Muscle layer of colon (tissue), 2 donors: ENCODE data around the gene DIS3L2.

ENCODE experiments used
- H3K27ac ChIP-seq: one replicate; pipeline ENCODE4 v1.7.0; 2013; ENCODE audit warnings: low read depth, mild to moderate bottlenecking, low read length, moderate library complexity
- H3K27me3 ChIP-seq, 2 donors: one replicate each; pipeline ENCODE4 v1.7.0; 2013; ENCODE audit warnings: low read length in 2 of 2, mild to moderate bottlenecking in 2 of 2; ENCODE audit not compliant: insufficient read depth in 2 of 2, control insufficient read depth in 1 of 2
- H3K36me3 ChIP-seq: one replicate; pipeline ENCODE4 v1.7.0; 2013; ENCODE audit warnings: mild to moderate bottlenecking, low read length; ENCODE audit not compliant: insufficient read depth
- H3K4me1 ChIP-seq: one replicate; pipeline ENCODE4 v1.7.0; 2013; ENCODE audit warnings: mild to moderate bottlenecking, low read length; ENCODE audit not compliant: insufficient read depth
- H3K4me3 ChIP-seq, 2 donors: one replicate each; pipeline ENCODE4 v1.7.0; 2013; ENCODE audit warnings: low read length in 2 of 2, low read depth in 1 of 2, mild to moderate bottlenecking in 1 of 2, moderate library complexity in 1 of 2
- H3K9ac ChIP-seq: one replicate; pipeline ENCODE4 v1.7.0; 2013; ENCODE audit warnings: low read length
- H3K9me3 ChIP-seq: one replicate; pipeline ENCODE4 v1.7.0; 2013; ENCODE audit warnings: mild to moderate bottlenecking, low read length
- donor health status: abdominal sarcoma.
- donor health status: Adenocarcinoma of cecum.

DIS3L2 gene

DNA sequence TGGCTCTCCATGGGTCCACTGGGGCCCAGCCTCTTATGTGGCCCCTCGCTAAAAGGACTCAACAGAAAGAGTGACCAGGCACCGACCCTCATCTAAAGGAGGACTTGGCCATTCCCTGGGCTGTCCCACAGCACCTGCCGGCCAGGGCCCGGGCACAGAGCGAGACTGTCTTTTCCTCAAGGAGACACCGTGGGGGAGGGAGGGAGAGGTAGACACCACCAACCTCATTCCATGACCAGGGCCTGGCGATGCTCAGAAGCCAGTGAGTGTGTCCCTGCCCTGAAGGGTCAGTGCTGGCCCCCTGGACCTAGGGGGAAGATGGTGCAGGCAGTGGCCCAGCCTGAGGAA lies 377.2 kb downstream of the DIS3L2 start:
- Histone ChIP-seq H3K27ac (no peak overlapping the region), H3K9me3 (no peaks in the 10 kb centered on the region), H3K27me3 (no peaks in the 10 kb centered on the region), H3K9ac (no peak overlapping the region), H3K4me1 (no peaks in the 10 kb centered on the region), H3K36me3 (no peaks in the 10 kb centered on the region), H3K4me3 (no peak overlapping the region)

DNA sequence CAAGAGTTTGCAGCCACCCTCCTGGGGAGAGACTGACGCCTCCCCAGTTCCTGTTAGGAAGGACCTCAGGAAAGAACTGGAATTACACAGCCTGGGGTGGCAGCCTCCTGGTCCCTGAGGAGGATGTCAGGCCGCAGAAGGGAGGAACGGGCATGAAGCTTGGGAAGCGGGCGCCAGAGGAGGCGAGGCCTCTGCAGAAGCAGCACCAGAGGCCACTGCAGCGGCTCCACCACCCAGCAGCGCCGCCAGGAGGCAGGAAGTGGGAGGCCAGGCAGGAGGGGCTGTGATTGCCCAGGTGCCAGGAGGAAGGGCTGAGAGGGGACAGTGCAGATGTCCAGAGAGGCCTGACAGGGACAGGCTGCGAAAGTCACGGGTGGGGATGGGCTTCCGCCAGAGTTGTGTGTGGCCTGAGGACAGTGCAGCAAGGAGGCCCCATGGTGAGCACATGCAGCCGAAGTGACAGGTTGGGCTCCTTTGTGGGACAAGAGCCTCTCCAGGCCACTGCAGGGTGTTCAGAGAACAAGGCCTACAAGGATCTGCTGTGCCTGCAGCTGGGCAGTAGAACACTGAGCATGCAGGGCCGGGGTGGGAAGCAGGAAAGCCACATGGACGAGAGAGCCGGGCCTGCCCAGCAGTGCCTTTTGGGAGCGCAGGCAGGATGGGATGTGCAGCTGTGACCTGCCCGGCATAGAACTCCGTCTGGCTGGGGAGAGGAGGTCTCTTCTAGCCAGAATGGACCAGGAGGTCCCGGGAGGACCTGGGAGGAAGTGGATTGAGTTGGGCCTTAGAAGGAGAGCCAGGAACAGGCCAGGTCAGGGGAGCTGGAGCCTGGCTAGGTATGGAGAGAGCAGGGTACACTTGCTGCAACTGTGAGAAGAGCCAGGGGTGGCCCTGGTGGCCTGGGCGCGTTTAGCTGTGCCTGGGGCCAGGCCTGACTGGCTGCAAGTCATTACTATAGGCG lies 377.9 kb downstream of the DIS3L2 start:
- H3K27ac ChIP-seq = no peak overlapping the region
- no peaks in the 10 kb centered on the region for H3K9me3 ChIP-seq
- no peak overlapping the region for H3K9ac ChIP-seq
- H3K4me1 ChIP-seq = no peaks in the 10 kb centered on the region
- H3K27me3 ChIP-seq = no peaks in the 10 kb centered on the region
- H3K36me3 ChIP-seq = no peaks in the 10 kb centered on the region
- H3K4me3 ChIP-seq = no peak overlapping the region

DNA sequence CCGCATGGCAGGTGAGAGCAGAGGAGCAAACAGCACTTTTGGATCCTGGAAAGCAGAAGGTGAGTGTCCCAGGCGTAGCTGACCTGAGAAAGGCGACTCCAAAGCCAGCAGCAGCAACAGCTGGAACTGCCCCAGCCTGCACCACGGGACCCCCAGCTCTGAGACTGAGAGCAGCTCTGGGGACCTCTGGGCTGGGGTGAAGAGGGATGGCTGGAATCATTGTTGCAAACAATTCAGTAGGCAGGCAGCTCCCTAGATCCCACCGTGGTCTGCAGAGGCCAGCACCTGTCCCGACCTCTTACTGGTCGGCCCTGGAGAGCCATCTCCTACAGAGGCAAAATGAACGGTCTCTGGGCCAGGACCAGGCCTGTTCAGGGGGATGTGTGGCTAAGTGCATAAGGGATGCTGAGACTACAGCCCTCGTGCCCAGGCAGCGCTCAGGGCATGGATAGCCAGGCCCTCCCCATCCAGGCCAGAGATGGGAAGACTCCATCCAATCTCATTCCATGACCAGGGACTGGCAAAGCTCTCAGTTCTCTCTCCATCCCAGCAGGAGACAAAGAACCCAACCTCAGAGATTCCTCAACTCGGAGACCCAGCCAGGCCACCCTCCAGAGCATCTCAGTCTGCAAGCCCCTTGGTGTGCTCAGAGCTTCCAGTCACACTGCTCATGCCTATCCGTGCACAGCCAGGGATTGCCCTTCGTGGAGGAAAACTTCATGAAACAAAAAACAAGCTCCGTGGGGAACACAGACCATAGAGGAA lies 378.8 kb downstream of the DIS3L2 start:
- Histone ChIP-seq H3K36me3 (no peaks in the 10 kb centered on the region), H3K27me3 (no peaks in the 10 kb centered on the region), H3K27ac (no peak overlapping the region), H3K9ac (no peak overlapping the region), H3K4me3 (no peak overlapping the region), H3K9me3 (no peaks in the 10 kb centered on the region), H3K4me1 (no peaks in the 10 kb centered on the region)

DNA sequence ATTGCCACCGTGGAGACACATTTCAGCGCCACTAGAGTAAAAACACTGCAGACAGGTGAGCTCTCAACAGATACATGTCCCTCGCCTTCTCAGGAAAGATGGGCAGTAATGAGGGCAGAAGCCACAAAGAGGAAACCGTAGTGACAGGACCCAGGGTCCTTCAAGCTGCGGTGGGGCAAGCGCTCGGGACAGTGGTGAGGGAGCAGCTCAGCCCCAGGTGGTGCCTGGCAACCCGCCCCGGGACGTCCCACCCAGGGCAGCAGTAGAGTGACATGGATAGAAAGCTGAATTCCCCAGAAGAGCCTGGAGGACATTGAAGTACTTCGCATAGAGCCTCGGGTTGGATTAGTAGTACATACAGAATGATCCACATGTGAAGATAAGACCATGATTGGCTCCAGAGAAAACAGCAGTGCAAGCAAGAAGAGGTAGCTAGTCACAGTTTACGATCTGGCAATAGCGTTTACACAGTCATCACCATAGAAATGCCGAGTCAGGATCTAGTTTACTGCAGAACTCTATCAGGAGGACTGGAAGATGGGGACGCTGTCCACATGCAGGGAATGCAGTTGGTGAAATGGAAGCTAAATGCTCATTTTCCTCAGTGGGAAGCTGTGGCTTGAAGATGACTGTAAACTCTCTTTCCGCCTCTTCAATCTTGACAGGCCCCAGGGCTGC lies 379.7 kb downstream of the DIS3L2 start:
- H3K9ac ChIP-seq = no peak overlapping the region
- H3K27me3 ChIP-seq = no peaks in the 10 kb centered on the region
- no peaks in the 10 kb centered on the region for H3K36me3 ChIP-seq
- no peaks in the 10 kb centered on the region for H3K9me3 ChIP-seq
- no peak overlapping the region for H3K4me3 ChIP-seq
- H3K4me1 ChIP-seq = no peaks in the 10 kb centered on the region
- H3K27ac ChIP-seq = no peak overlapping the region

DNA sequence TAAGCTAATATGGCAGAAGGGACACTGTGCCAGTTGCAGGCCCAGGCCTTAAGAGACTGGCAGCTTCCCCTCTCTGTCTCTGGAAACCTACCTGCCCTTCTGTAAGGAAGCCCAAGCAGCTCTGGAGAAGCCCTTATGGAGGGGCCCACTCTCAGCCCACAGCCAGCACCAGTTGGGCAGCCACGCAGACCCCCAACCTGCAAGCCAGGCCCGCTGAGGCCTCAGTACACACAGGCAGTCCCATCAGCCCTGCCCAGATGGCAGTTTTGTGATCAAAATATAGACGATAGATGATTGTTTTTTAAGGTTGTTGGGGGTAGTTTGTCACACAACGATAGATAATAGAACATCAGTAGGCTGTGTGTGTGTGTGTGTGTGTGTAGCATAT lies 380.2 kb downstream of the DIS3L2 start:
- Histone ChIP-seq H3K36me3 (no peaks in the 10 kb centered on the region), H3K9ac (no peak overlapping the region), H3K27ac (no peak overlapping the region)

DNA sequence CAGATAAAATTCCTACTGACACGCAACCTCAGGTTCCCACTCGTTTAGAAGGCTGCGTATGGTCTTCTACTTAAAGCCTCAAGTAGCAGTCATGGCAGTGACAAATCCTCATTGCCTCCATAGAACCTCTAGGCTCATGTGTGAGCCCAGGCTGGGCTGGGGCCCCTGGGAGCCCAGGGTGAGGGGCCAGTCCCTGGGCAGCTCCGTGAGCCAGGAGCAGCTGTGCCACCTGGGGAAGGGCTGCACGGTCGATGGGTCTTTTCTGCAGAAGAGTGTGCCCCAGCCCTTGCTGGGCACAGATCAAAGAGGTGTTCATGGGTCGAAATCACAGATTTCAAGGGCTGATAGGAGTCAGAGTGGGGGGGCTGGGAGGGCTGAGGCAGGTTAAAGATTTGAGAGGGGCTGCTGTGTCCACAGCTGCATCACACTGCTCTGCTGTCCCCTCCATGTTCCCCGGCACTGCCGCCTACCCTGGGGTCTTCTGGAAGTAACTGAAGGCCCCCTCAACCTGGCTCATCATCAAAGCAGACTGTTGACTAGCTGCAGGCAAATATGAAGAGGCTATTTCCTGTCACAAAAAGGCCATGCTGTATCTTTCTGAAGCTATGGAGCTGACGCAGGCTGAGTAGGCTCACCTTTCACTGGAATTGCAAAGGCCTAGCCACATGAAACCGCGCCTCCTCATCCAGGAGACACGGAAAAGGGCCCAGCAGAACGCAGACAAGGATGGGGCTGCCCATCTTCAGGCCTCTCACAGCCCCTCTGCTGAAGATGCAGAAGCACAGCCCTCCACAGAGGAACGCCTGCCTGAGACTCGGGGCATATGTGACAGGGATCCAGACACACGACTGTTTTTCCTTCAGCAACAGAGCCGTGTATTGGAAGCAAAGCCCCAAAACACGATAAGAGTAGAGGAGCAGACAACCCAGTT lies 381.4 kb downstream of the DIS3L2 start:
- Histone ChIP-seq H3K4me1 (no peaks in the 10 kb centered on the region), H3K9ac (no peak overlapping the region), H3K27me3 (no peaks in the 10 kb centered on the region), H3K36me3 (no peaks in the 10 kb centered on the region), H3K9me3 (no peaks in the 10 kb centered on the region), H3K4me3 (no peak overlapping the region), H3K27ac (no peak overlapping the region)

More for the DNA sequence above, 380.2 kb downstream of the DIS3L2 start:
- no peaks in the 10 kb centered on the region for H3K4me1 ChIP-seq
- no peaks in the 10 kb centered on the region for H3K27me3 ChIP-seq
- no peak overlapping the region for H3K4me3 ChIP-seq
- H3K9me3 ChIP-seq = no peaks in the 10 kb centered on the region

DNA sequence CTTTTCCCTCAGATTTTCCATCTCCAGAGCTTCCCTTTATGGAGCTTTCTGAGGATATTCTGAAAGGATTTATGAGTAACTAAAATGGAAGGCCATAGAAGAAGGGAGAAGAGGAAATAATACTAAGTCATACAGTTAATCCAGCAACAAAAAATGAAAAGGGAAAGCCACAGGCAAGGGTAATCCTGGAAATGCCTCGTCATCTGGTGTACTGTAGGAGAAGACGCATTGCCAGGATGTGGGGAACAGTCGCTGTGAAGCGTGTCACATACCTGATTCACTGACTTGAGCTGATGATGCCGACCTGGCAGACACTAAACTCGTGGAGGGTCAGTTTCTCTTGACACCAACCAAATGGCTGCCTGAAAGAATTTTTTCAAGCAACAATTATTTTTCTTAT lies 382.3 kb downstream of the DIS3L2 start:
- Histone ChIP-seq H3K9ac (no peak overlapping the region), H3K27ac (no peak overlapping the region), H3K36me3 (no peaks in the 10 kb centered on the region), H3K9me3 (no peaks in the 10 kb centered on the region), H3K4me3 (no peak overlapping the region), H3K27me3 (peaks cover 0 to under 1% of the 10 kb centered on the region in 2 donors), H3K4me1 (no peaks in the 10 kb centered on the region)

DNA sequence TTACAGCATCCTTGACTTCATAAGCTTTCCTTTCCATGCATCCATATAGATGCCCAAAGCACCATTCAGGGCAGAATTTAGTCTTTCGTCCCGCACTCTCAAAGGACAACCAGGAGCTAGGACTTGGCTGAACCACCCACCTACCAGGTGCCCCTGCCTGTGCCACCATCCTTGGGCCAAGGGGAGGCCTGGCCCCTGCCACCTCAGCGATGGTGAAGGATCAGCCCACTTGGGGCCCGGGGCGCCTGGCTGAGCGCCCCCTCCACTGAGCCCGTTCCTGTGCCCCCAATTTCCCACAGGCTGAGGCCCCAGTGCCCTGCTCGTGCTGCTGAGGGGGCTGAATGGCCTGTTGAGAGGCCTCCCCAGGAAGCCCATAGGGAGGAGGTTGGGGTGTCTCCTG lies 383.7 kb downstream of the DIS3L2 start:
- Histone ChIP-seq H3K27ac (no peak overlapping the region), H3K4me3 (no peak overlapping the region)

DNA sequence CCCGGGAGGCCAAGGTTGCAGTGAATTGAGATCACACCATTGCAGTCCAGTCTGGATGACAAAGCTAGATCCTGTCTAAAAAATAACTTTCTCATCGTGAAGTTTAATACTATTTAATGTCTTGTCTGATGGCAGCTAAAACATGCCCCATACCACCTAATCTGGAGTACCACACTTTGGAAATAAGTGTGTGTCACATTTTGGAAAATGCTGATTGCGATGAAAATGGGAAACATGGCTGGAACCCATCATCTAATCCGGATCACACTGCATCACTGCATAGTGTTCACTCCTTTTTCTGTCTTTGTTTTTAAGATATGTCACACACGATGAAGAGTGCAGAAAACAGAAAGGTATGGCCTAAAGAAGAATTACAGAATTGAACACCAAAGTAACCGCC lies 385.9 kb downstream of the DIS3L2 start:
- Histone ChIP-seq H3K9ac (no peak overlapping the region), H3K4me3 (no peak overlapping the region), H3K4me1 (no peaks in the 10 kb centered on the region), H3K36me3 (no peaks in the 10 kb centered on the region), H3K27me3 (peaks cover 17 to 36% of the 10 kb centered on the region in 2 donors), H3K27ac (no peak overlapping the region), H3K9me3 (no peaks in the 10 kb centered on the region)

More for the DNA sequence above, 383.7 kb downstream of the DIS3L2 start:
- no peaks in the 10 kb centered on the region for H3K36me3 ChIP-seq
- H3K9me3 ChIP-seq = no peaks in the 10 kb centered on the region
- H3K9ac ChIP-seq = no peak overlapping the region
- peaks cover 4 to 15% of the 10 kb centered on the region in 2 donors for H3K27me3 ChIP-seq
- no peaks in the 10 kb centered on the region for H3K4me1 ChIP-seq

DNA sequence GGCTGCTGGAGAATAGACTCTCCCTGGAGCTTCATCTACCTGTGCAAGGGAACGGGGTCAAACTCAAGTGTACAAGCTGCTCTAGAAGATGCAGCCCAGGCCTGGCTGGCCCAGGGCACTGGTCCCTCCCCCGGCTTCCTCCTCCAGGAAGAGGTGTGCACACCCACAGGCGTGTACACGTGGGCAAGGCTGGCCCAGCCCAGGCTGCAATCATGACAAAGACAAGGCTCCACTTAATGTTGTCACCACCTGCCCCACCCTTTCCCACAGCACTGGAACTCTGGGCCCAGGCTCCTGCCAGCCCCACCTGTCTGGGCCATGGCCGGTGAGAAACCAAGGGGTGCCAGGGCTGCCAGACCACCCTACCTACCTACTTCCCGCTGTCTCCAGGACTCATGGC lies 387.4 kb downstream of the DIS3L2 start:
- H3K4me1 ChIP-seq = no peaks in the 10 kb centered on the region
- no peaks in the 10 kb centered on the region for H3K36me3 ChIP-seq
- H3K27ac ChIP-seq = no peak overlapping the region
- H3K9ac ChIP-seq = no peak overlapping the region
- no peaks in the 10 kb centered on the region for H3K9me3 ChIP-seq
- no peak overlapping the region for H3K4me3 ChIP-seq
- peaks cover 26 to 50% of the 10 kb centered on the region in 2 donors for H3K27me3 ChIP-seq
